GM18951 (cell line): Measurements from ENCODE around the gene SCAF11.

Experiments
- POLR2A ChIP-seq: IDR thresholded peaks from 4 replicates; pipeline ENCODE4 v1.6.1; 2011; ENCODE audit warnings: mild to moderate bottlenecking; ENCODE audit not compliant: insufficient read length, insufficient read depth; ENCODE audit errors: extremely low read depth
- in situ Hi-C: fragments of 300-500 bp; cut with MboI; formaldehyde crosslinking; loops from one replicate; pipeline ENCODE4 v1.12.0; 2022; ENCODE audit warnings: low sequenced_read_pairs, mixed read lengths, inconsistent platforms; ENCODE audit not compliant: unreplicated experiment

The SCAF11 gene

GRCh38 chr12:45879363-45879895 is 110.9 kb downstream of the SCAF11 start:
- TF ChIP-seq POLR2A: no peak
- in situ Hi-C loops: no loop called here

DNA sequence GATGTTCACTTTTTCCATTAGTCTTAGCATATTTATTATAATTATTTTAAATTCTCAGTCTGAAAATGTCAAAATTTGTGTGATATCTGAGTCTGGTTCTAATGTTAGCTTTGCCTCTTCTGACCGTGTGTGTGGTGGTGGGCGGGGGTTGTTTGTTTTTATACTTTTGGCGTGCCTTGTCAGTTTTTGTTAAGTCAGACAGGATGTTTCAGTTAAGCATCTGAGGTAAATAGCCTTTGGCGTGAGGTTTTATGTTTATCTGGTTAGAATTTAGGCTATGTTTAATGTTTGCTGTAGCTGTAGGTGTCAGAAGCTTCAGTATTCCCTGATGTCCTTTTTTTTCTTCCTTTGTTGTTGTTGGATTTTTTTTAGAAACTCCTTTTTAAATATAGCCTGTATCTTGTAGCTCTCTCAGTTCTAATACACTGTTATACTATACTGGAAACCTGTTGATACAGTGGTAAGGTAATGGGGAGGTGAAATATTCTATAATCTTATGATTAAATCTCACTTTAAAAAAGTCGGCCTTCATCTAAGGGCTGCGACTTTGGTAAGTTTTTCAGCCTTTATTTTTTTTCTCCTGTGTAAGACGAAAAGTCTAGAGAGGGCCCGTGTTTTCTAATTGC is 111.6 kb downstream of the SCAF11 start:
- TF ChIP-seq POLR2A: no peak
- in situ Hi-C loops: no loop called here

GRCh38 chr12:45877069-45877468 is 113.3 kb downstream of the SCAF11 start:
- no peak for TF ChIP-seq POLR2A
- in situ Hi-C loops: no loop called here

DNA sequence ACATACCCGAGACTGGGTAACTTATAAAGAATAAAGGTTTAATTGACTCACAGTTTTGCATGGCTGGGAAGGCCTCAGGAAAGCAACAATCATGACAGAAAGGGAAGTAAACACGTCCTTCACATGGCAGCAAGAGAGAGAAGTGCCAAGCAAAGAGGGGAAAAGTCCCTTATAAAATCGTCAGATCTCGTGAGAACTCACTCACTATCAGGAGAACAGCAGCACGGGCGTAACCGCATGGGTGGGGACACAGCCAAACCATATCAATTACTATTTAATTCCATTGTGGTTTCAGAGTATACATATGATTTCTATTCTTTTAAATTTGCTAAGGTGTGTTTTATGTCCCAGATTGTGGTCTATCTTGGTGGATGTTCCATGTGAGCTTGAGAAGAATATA is 117.9 kb downstream of the SCAF11 start:
- in situ Hi-C loops: no loop called here

More for the DNA sequence above, 117.9 kb downstream of the SCAF11 start:
- no peak for TF ChIP-seq POLR2A
